NCI-H128 (cell line): ENCODE measurements around the gene FYN.
A peak's percentile ranks its signal among the peaks of the same experiment; 100 is the strongest.

Source experiments
- DNase-seq: peaks from one replicate; lab custom pipeline; 2025; ENCODE audit not compliant: unreplicated experiment; lab: John Stamatoyannopoulos, UW

FYN gene

GRCh38 chr6:111667931-111668330 is 205.3 kb downstream of the FYN start:
- DNase-seq = peak; percentile 17

- DNase-seq = no peak
These were observed 206.4 kb downstream of the FYN start for GRCh38 chr6:111666847-111667246.

DNA sequence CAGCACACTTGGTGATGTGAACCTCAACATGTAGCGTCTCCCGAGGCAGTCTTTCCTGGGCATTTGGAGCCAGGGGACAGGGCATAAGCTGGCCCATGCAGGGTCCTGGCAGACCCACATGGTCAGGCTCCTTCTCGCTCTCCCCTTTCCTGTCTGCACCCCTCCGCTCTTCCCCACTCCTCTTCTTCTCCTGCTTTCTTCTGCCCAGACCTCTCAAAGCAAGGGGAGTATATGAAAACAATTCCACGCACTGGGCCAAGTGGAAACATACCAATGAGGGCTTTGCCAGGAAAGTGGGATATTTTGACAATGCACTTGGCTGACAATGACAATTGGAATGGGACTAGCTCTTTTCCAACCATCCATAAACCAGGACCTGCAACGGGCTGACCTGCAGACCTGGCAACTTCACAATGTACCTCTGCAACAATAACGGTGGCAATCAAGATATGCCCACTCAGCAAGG is 208.7 kb downstream of the FYN start:
- DNase-seq = no peak

- no peak for DNase-seq
These were observed 209.3 kb downstream of the FYN start for GRCh38 chr6:111663692-111664564.

GRCh38 chr6:111662794-111663593 is 210.3 kb downstream of the FYN start:
- no peak for DNase-seq

- no peak for DNase-seq
These were observed 211.0 kb downstream of the FYN start for GRCh38 chr6:111662072-111662793.

DNA sequence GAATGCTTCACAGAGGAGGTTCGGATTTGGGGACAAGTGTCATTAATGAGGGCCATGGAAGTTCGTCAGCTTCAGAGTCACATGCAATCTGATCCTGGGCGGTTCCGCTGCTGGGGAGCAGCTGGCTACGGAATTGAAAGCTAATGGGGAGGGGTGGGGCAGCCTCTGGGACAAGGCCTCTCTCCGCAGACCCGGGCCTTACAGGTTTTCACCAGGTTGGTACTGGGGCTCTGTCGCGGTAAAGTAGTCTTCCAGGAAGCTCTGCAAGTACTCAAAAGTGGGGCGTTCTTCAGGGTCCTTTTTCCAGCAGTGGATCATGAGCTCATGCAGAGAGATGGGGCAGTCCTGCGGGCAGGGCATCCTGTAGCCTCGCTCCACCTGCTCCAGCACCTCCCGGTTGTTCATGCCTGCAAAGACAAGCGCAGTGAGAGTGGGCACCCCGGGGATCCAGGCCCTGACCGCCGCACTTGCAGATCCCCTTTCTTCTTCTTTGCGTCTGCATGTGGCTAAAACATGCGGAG is 211.7 kb downstream of the FYN start:
- peak; percentile 58 for DNase-seq

- no peak for DNase-seq
These were observed 212.7 kb downstream of the FYN start for GRCh38 chr6:111660531-111660930.

DNA sequence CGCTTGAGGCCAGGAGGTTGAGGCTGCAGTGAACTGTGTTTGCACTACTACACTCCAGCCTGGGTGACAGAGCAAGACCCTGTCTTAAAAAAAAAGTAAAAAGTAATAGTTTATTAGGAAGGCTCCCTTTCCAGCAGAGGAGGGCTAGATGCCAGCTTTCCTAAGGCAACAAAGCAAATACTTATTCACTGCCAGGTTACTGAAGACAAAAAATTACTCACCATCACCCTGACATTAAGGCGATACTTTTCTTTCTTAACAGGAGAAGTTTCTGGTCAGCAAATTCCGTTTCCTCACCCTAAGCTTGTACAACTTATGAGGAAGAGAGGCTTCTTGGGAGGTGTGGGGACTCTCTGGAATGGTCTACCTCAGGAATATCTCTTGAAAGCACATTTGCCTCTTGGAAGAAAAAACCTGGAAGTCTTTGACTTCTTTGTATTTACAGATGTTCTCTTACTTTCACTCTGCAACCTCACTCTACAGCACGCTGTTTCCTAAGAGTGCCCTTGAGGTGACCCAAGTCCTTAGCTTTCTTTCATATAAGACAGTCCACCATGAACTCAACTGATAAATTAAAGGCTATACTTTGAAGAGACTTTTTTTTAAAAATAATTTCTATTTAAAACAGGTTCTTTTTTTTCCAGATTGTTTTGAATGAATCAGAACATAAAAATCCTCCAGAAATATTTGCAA is 214.6 kb downstream of the FYN start:
- no peak for DNase-seq

GRCh38 chr6:111657146-111657545 is 216.1 kb downstream of the FYN start:
- DNase-seq = no peak

GRCh38 chr6:111653979-111654378 is 219.3 kb downstream of the FYN start:
- DNase-seq = peak; percentile 32

GRCh38 chr6:111653434-111653833 is 219.8 kb downstream of the FYN start:
- no peak for DNase-seq

GRCh38 chr6:111652156-111652555 is 221.1 kb downstream of the FYN start:
- no peak for DNase-seq

DNA sequence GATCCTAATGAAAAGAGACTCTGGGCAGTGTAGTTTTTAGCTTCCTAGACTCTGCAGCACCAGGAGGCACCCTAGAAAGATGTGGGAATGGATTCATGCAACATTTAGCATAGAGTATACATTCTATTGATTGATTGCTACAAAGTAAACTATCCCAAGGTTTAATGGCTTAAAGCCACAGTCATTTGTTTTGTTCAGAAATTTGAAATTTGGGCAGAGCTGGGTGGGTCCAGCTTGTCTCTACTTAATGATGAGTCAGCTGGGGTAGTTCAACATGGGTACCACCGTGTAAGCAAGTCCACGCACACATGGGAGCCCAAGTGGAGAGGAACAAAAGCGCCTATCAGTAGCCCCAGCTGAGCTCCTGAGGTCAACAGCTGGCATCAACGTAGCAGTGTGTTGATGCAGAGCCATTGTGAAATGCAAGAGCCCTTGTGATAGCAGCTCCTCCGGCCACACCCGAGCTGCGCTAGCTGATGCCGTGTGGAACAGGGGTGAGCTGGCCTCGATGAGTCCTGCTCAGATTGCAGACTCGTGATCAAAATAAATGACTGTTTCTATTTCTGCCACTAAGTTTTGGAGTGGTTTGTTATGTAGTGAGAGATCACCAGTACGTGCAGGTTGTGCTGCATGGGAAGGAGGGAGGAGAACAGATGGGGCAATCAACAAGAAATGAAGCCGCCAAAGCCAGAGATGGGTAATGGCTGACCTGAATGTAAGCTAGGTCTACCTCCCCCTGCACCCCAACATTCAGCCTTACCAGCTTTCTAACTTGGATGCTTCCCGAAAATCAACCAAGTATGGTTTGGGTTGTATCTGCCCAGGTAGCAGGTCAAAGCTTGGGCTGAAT is 221.8 kb downstream of the FYN start:
- peak; percentile 42 for DNase-seq

GRCh38 chr6:111650049-111650448 is 223.2 kb downstream of the FYN start:
- no peak for DNase-seq

- DNase-seq = no peak
These were observed 225.2 kb downstream of the FYN start for GRCh38 chr6:111648100-111648499.

DNA sequence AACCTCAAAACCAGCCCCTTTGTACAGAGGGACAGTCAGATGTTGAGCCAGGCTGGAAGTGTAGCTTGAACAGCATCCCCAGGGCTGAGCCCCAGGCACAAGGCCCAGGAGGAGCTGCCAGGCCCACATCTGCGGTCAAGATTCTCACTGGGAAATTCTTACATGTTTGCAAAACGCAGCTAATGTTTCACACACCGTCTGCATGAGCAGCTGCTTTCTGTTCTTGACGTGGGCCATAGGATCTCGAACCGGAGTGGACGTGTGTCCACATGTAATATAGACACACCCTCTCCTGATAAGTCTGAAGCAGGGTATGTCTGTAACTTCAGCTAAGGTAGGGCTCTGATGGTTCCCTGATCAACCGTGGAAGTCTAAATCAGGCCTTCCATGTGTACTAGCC is 226.3 kb downstream of the FYN start:
- no peak for DNase-seq

DNA sequence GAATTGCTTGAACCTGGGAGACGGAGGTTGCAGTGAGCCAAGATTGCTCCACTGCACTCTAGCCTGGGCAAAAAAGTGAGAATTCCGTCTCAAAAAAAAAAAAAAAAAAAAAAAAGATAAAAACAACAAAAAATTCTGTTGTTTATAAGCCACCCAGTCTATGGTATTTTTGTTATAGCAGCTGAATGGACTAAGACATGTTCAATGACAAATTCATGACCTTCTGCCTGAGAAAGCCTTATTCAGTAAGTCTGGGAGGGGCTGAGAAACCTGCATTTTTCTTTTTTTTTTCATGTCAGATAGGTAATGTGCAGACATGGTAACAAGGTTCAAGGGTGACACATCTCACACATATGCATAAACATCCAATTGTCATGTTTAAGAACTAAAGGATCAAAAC is 227.2 kb downstream of the FYN start:
- DNase-seq = no peak

DNA sequence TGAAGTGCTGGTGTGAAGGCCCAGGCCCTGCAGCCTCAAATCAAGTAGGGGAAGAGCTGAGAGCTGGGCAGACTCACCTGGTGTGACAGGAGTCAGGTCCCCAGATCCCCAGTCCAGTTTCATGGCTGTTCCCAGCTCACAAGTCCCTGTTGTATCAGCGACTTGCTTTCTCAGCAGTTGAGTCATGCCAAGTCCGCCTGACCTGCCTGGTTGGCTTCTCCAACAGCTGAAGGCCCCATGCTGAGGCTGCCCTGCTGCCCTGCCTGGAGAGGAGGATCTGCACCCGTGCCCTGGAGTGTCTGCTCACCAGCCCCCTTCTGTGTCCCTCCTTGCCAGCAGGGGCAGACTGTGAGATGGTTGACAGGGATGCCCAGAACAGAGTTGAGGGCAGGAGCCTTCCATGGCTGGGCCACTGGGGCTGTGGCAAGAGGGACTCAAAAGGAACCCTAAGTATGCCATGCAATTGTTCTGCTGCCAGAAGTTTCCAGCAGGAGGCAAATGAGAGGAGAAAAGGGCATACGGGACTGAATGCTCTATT is 228.3 kb downstream of the FYN start:
- no peak for DNase-seq
